Cardiac septum (tissue), 1 donor: ENCODE data around the gene PKP4. TPM values are rescaled to one million over a fixed set of nuclear protein-coding genes. Genes with fewer than 3 reads are reported as not detected.

ENCODE experiments used
- DNase-seq: peaks from one replicate; pipeline ENCODE4 v3.0.0-alpha.2; 2020; ENCODE audit warnings: low spot score
- intact Hi-C: fragments of 100-400 bp; cut with DNase I; formaldehyde crosslinking; loops from one replicate; pipeline ENCODE4 v1.14.0; 2022
- total RNA-seq: library from RNA; stranded (reverse); fragmentation: NEBNext Ultra II Directional; extraction: Animal tissue kit (Norgen Biotek cat#: 25700); gene quantifications from one replicate; pipeline ENCODE4 v1.2.1, GENCODE V29; 2021
- donor health status: DM: no; HTN: no; CAD: no.

PKP4 gene
- total RNA-seq, 1 donor from 2014 or later = 43.2 TPM

GRCh38 chr2:158575051-158575635, 118.4 kb downstream of the PKP4 start:
- intact Hi-C loops = no loop called here
- DNase-seq = no peak

DNA sequence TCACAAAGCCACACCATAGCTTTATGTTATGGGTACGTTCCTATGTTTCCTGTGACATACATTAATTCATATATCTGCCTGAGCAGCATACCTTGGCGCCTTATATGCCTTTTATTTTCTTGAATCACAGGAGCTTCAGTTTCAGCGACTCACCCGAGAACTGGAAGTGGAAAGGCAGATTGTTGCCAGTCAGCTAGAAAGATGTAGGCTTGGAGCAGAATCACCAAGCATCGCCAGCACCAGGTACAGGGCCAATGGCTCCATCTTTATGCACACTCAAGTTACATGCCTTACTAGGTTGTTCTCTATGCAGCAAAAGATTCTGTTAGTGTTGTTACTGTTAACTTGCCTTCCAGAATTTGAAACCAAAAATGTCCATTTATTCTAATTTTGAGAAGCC, 120.4 kb downstream of the PKP4 start:
- intact Hi-C loops = no loop called here
- DNase-seq = no peak

DNA sequence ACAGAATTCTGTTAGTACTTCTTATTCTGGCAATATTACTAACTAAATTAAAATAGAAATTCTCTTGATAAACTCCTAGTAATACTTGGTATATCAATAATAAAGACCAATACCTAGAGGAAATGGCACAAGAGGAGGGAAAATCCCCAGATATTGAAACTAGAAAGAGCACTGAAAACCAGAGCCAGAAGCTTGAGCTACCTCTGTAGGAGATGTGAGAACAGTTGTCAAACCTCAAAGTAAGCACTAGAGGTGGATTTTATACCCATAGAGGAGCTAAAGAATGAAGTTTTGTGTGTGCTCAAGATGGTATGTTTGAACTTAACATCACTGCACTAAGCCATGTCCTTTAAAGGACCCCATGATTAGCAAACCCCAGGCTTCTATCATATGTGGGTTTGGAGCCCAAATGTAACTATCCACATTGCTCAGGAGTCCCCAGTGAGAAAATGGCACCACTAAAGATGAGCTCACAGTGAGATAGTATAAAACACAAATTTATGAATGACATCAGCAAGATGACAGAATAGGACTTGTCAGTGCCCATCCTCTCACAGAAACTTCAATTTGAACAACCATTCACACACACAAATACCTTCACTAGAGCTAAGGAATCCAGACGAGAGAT, 122.1 kb downstream of the PKP4 start:
- intact Hi-C loops = no loop called here
- no peak for DNase-seq

DNA sequence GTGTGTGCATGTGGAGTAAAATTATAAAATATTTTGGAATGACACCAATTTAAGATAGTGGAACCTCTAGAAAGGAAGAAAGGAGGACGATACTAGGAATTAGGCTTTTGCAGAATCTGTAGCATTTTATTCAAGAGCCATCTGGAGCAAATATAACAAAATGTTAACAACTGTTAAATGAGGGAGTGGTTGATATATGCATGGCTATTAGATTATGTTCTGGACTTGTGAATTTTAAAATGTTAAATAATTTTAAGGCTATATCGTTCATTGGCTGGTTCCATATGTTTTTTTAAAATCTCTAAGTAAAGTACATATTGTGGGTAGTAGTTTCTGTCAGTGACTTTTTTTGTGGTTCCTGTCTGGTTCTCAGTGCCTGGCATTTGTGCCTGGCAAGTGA, 123.2 kb downstream of the PKP4 start:
- intact Hi-C loops = no loop called here
- no peak for DNase-seq

DNA sequence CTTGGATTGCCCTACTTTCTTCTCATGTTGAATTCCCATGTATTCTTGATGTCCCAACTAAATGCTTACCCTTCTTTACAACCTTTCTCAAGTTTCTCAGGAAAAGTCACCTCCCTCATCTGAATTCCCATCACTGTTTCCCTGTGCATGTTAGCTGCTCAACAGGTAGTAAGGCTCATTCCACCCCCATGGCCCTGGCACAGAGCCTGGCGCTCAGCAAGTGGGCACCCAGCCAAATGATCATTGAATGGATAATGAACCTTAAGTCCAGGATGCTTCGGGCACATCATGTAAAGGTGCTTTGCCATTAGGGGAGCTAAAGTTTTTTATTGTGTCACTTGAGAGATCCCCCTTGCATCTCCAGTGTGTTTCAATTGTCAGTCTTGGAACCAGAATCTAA, 124.0 kb downstream of the PKP4 start:
- intact Hi-C loops = no loop called here
- no peak for DNase-seq

GRCh38 chr2:158582670-158583069, 125.9 kb downstream of the PKP4 start:
- no peak for DNase-seq
- intact Hi-C loops = no loop called here

- DNase-seq = no peak
- intact Hi-C loops = no loop called here
These were observed 127.2 kb downstream of the PKP4 start for GRCh38 chr2:158583923-158584322.

GRCh38 chr2:158586491-158586890, 129.7 kb downstream of the PKP4 start:
- no peak for DNase-seq
- intact Hi-C loops = no loop called here

DNA sequence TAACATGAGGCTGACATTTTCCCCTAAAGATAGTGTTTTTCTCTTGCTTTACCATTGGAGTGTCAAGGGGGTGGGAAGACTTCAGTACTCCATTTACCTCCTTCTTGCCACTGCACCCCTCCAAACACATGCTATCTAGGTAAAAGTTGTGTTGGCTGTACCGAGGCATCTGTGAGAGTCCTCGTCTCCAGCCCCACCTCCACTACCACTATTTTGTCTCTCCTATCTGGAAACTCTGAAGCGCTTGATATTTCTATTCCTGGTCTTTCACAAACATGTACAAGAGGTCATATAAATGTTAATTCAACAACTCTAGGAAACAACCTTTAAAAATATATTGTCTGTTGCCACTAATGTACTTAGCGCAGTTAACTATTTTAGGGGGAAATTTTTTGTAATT, 132.6 kb downstream of the PKP4 start:
- no peak for DNase-seq
- intact Hi-C loops = no loop called here

- intact Hi-C loops = loop anchor here (10.0 kb wide), 1 partner anchor 146 kb away; no protein-coding TSS in a partner anchor
- DNase-seq = no peak
These were observed 142.2 kb downstream of the PKP4 start for GRCh38 chr2:158598862-158599517.

DNA sequence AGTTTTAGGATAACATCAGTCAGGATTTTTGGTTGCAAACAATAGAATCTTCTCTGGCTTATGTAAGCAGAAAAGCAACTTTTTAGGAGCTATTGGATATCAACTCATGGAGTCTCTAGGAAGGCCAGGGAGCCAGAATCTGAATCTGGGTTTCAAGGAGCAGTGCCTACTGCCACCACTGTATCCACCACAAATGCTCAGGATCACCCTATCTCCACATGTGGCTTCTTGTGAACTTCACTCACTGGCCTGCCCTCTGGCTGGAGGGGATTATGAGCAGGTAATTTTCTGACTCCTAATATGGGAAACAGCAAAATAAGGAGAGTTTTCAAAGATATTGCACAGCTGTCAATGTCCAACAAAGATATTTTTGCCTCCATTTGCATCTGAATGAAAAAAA, 142.9 kb downstream of the PKP4 start:
- intact Hi-C loops = loop anchor here (1.0 to 10.0 kb wide), 2 partner anchors 117 to 145 kb away; no protein-coding TSS in a partner anchor

GRCh38 chr2:158600155-158600802, 143.5 kb downstream of the PKP4 start:
- intact Hi-C loops = loop anchor here (1.0 kb wide), 1 partner anchor 116 kb away; no protein-coding TSS in a partner anchor
- DNase-seq = peak; percentile 77

More for the DNA sequence above, 142.9 kb downstream of the PKP4 start:
- no peak for DNase-seq

DNA sequence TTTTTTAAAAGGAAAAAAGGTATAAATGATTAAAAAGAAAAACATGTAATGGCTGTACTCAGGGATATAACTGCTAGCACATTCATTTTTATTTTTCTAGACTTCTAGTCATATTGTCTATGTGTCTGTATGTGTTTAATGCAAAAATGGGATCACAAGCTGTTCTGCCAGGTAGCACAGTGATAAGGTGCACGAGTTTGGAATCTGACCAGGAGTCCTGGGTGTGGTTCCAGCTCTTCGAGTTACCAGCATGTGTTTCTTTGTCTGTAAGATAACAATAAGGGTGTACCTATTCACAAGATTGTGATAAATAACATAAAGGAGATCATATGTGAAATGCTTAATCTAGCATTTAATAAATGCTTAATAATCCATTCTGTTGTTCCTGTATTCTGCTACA, 145.3 kb downstream of the PKP4 start:
- intact Hi-C loops = no loop called here
- DNase-seq = no peak

DNA sequence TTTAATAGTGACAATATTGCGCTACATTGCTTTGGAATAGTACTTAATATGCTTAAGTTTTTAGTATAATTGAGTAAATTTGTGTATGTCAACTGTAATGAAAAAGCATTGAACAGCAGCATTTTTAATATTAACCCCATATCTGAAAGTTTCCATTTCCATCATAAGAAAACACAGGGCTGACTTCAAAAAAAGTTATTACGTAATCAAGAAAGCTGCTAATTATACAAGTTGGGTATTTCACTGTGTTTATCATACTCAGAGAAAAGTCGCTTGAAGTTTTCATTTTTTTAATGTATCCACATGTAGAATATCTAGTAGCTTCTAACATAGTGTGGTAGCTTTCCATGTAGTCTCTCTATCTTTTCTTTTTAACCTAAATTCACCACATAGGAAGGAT, 146.5 kb downstream of the PKP4 start:
- no peak for DNase-seq
- intact Hi-C loops = no loop called here

- no peak for DNase-seq
- intact Hi-C loops = no loop called here
These were observed 147.2 kb downstream of the PKP4 start for GRCh38 chr2:158603986-158604385.

DNA sequence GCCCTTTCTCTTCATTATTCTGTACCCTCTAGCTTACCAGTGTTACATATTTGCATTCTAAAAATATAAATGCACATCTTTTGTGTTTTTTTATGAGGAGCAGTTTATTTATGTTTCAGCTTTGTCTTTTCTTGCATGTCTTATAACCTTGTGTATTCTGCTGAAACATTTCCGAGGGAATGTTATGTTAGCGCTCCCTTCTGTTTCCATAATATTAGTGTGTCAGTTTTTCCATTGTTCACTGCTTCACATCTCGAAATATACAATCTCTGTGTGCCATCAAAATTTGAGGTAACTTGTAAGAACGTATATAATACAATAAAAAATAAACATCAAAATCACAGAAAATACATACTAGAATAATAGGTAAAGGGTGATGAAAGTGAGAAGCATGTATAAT, 153.3 kb downstream of the PKP4 start:
- DNase-seq = no peak
- intact Hi-C loops = no loop called here

DNA sequence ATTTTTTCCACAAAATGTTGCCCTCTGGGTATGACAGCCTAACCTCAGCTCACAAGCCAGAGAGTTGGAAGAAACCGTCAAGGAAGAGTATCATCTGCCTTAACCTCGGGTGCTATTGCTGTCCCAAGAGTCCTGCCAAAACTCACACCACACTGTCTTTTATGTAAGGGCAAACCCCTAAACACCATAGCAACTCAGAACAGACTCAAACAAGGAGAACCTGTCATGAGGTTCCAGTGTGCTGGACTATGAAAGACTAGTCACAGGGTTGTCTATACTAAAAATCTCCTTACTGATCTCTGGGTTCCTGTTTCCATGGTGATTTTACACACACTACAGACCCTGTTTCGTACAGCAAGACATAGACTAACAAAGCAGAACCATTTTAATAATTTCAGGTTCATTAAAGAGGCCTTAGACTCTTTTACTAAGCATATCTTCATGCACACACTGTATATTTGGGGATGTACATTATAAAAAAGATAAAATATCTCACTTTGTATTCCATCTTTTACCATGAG, 159.8 kb downstream of the PKP4 start:
- intact Hi-C loops = no loop called here
- DNase-seq = no peak

DNA sequence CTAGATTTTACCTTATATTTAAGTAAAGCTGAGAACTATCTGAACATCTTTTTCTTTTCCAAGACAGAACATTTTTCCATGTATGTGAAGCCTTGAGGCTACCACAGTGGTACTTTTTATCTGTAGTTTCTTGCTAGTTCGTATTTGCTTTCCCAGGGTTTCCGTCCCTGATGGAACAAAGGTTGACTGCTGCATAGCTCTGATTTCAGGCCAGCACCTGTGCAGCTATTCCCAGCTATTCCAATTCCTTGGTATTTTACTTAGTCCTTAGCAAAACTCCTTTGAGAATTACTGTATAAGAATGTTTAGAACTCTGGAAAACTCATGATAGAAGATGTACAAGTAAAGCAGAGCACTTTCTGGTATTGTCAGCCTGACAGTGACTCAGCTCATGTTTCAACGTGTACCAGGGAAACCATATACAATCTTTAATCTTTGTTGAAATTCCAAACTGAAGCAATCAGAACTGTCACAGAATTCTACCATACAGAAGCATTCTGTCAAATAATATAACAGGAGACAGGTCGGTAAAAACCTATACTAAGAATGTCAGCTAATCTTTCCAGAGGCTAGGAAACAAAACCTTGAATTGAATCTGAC, 162.2 kb downstream of the PKP4 start:
- intact Hi-C loops = no loop called here
- no peak for DNase-seq

DNA sequence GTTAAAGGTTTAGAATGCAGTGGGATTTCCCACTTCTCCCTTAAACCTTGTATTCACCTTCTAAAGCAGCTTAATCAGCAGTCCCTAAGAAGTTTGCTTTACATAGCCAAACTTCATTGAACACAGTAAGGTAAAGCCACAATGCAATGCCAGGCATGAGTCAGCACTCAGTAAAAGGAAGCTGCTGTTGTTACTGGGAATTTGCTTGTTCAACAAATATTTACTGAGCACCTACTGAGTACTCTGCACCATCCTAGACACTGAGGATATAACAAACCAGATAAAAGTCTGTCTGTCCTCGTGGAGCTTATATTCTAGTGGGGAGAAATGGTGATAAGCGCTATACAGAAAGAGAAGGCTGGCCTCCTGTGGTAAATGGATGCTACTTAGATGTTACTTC, 162.7 kb downstream of the PKP4 start:
- intact Hi-C loops = no loop called here
- DNase-seq = no peak

GRCh38 chr2:158620656-158621055, 163.9 kb downstream of the PKP4 start:
- intact Hi-C loops = no loop called here
- no peak for DNase-seq
